Measurements from ENCODE around the gene TGFB1.
"Not testable (repeated sequence)": the region's sequence is repeated elsewhere in the genome, so short reads cannot be mapped to it uniquely, and the experiment has no call there.

The TGFB1 gene

DNA sequence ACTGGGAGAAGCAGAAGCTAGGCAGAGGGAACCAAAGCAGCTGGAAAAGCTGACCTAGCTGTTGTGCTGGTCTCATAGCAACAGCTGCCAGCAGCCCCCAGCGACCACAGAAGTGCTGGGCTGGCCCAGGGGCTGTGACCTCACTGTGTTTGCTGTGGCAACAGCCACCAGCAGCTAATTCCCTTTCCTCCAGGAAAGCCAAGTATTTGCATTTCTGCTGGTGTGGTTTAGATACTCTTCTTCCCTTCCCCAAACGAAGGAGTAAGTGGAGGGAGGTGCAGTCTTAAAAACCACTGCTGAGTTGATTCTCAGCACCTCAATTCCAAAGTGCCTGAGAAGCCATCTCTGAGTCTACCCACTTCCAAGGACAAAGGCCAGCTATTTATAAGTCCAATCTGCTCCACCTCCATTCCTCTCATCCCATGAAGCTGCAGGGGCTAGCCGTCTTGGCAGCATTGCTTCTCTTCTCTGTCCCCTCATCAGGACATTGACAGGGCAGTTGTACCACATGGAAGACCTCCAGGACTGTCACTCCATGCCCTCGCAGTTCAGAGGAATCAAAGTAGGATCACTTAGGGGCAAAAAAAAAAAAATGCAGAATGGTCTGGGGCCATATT is 55.3 kb downstream of the TGFB1 start:
- DNase-seq = no peak

DNA sequence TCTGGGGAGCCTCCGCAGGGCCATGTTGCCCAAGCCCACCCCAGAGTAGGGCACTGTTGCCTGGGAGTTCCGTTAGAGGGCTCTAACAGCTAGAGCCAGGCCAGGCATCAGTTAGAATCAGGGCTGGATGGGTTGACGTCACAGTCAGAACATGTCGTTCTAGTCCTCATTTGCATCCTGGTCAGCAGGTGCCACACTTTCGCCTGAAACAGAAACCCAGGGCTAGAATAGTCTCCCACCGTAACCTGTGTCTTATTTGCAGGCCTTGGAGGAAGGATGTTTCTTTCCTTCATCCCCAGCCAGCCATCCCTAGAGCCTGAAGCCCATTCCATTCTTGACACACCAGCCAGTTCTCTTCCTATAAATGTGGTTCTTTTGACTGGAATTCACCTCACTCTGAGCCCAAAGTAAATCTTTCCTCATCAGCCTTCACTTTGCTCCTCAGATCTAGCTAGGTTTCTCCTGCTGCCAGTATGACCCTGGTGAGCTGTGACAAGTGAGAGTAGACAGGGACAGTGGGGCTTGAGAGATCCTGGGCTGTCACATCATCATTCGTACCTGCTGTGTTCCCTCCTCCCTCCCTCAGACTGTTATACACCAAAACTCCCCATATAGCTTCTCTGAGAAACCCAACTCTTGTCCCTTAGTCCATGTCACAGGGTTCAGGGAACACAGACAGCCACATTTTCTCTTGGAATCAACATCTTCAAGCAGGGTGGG is 55.9 kb downstream of the TGFB1 start:
- DNase-seq = no peak

DNA sequence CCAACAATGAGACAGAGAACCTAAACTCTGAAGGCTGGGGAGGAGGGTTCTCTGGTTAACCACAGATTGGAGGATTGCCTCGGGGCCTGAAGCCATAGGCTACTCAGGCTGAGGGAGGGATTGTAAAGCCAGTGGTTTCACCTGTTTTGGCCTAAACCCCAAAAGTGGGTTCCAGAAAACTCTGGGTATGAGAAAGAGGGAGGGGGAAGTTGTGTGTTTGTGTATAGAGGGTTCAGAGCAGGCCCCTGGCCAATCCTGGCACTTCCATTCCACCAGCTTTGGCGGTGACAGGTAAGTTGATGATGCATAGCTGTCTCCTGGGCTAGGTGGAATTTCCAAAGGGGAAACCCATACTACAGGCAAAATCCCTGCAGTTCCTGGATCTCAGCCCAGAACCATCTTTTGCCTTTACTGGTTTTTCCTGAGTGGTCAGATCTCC is 57.3 kb downstream of the TGFB1 start:
- DNase-seq = no peak

DNA sequence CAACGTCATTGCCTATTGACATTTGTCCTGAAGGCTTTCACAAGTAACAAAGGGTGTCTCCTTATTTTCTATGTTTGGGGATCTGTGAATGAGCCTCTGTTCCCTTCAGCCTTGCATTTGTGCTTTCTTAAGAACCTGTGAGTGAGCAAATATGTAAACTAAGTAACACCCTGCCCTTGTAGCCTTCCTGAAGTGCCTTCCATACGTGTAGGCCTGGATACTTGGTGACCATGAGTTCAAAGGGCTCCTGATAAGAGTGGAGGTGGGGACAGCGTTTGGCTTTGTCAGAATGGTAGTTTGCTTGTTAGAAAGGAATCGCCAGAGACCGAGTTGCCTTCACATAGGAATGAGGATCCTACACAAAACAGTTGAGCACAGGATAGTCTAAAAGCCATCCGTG is 58.2 kb downstream of the TGFB1 start:
- DNase-seq = no peak

DNA sequence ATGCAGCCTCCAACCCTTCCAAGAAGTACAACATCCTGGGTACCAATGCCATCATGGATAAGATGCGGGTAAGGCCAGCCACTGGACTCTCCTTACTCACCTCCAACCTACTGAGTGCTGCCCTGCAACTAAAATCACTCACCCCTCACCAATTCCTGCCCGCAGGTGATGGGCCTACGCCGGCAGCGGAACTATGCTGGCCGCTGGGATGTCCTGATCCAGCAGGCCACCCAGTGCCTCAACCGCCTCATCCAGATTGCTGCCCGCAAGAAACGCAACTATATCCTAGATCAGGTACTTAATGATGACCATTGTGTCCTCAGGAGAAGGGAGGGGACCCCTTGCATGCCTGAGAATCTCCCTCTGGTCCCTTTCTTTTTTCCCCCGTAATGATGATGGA is 59.3 kb downstream of the TGFB1 start:
- no peak for DNase-seq

DNA sequence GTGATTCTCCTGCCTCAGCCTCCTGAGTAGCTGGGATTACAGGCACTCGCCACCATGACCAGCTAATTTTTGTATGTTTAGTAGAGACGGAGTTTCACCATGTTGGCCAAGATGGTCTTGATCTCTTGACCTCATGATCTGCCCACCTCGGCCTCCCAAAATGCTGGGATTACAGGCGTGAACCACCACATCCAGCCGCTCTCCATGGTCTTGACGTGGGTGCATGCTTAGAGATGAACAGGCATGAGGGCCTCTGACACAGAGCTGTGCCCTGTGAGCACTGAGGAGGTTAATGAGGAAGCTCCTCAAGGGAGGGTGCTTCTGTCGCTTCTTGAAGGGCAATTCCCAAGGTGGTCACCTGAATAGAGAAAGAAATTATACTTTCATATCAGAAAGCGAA is 63.9 kb downstream of the TGFB1 start:
- not testable (repeated sequence) for DNase-seq

DNA sequence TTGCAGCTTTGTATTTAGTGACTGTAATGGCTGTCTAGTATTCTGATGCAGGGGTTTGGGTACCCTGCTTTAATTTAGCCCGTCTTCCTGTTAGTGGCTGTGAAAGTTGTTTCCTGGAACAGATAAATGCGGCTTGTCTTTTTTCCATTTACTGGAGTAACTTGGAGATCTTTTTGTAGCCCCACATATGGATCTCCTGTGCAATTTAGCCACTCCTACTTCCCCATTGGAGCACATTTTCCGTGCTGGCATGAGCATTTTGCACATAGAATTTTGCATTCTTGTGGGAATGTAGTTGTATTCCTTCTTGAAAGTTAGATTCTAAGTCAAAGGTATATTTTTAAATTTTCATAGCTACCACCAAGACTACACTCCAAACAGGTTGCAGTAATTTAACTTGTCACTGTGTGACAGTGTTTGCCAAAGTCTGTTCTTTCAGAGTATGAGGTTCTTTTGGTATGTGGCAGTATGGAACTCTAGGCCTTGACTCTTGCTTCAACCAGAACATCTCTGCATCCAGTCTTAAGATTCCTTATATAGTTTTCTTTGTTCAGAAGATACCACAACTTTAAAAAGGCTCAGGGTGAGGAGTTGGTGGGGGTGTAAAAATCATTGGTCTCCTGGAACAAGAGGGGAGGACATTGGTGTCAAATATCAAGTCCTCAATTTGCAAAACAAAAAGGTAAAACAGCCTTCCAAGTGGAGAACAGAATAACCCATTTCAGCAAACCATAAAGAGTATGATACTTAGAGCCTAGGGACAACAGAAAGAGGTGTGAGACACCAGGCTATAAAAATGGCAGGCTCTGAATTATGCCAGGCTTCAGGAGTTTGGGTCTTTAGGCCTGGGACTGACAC is 64.8 kb downstream of the TGFB1 start:
- DNase-seq = no peak
